Limb (tissue), 2 donors: ENCODE data around the gene TMEM242.
"Not testable (repeated sequence)": the region's sequence is repeated elsewhere in the genome, so short reads cannot be mapped to it uniquely, and the experiment has no call there.

Experiments
- DNase-seq, 2 donors: peaks; one replicate each; pipeline ENCODE4 v3.0.0-alpha.2; 2016; ENCODE audit errors: extremely low spot score in 2 of 2

The TMEM242 gene

GRCh38 chr6:157323255-157323965 is at the start of gene TMEM242:
TMEM242 (minus strand) TSS chr6:157323519; CDS start chr6:157323499, 20 bp downstream.
- DNase-seq, result peak; percentile 87 to 97

GRCh38 chr6:157372501-157373280 is 49.4 kb upstream of the TMEM242 start:
- DNase-seq, result no peak

- DNase-seq, result no peak
These were observed 47.4 kb upstream of the TMEM242 start for GRCh38 chr6:157370755-157371154.

GRCh38 chr6:157368359-157369049 is 45.2 kb upstream of the TMEM242 start:
- DNase-seq, result no peak

- no peak for DNase-seq
These were observed 43.3 kb upstream of the TMEM242 start for GRCh38 chr6:157366648-157367047.

GRCh38 chr6:157364705-157365104 is 41.4 kb upstream of the TMEM242 start:
- DNase-seq, result no peak

GRCh38 chr6:157361886-157362285 is 38.6 kb upstream of the TMEM242 start:
- DNase-seq, result no peak

- DNase-seq, result no peak
These were observed 35.0 kb upstream of the TMEM242 start for GRCh38 chr6:157358287-157358686.

- DNase-seq, result no peak
These were observed 23.1 kb upstream of the TMEM242 start for GRCh38 chr6:157346373-157346772.

GRCh38 chr6:157343732-157344131 is 20.4 kb upstream of the TMEM242 start:
- no peak for DNase-seq

- DNase-seq, result no peak
These were observed 16.1 kb upstream of the TMEM242 start for GRCh38 chr6:157339432-157339831.

- DNase-seq, result no peak
These were observed 14.4 kb upstream of the TMEM242 start for GRCh38 chr6:157337751-157338150.

- not testable (repeated sequence) for DNase-seq
These were observed 14.0 kb upstream of the TMEM242 start for GRCh38 chr6:157337276-157337675.

GRCh38 chr6:157335829-157336228 is 12.5 kb upstream of the TMEM242 start:
- no peak for DNase-seq

- no peak for DNase-seq
These were observed 10.6 kb upstream of the TMEM242 start for GRCh38 chr6:157333956-157334355.

GRCh38 chr6:157333537-157333936 is 10.2 kb upstream of the TMEM242 start:
- DNase-seq, result no peak

- no peak for DNase-seq
These were observed 9.5 kb upstream of the TMEM242 start for GRCh38 chr6:157332813-157333212.

- DNase-seq, result no peak
These were observed 7.5 kb upstream of the TMEM242 start for GRCh38 chr6:157330831-157331230.

- no peak for DNase-seq
These were observed 6.5 kb upstream of the TMEM242 start for GRCh38 chr6:157329829-157330228.

GRCh38 chr6:157328108-157328692 is 4.9 kb upstream of the TMEM242 start:
- no peak for DNase-seq

GRCh38 chr6:157326979-157327378 is 3.7 kb upstream of the TMEM242 start:
- no peak for DNase-seq
